ENCODE data around the gene ESYT1. TPM values are rescaled to one million over a fixed set of nuclear protein-coding genes. Genes with fewer than 3 reads are reported as not detected.

Gene ESYT1
- polyA plus RNA-seq, 1 donor from 2014 or later: 19.6 TPM

DNA sequence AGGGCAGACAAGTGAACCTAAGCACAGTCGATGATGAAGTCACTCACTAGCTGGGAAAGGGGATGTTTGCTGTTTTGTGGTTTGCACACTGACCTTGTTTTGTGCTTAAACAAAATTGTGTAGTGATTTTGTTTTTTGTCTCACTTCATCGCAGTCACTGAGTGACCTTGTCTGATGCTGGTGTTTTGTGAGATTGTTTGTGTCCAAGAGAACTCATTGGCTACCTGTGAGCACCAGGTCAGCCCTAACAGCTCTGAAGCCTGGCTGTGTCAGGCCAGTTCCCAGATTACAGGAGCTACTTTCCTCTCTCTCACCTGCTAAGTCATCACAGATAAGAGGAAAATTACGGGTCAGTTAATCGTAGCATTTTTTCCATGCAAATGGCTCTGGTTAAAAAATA is 3.9 kb upstream of the ESYT1 start:
- no peaks in the 10 kb centered on the region for H3K9me3 ChIP-seq (ENCODE audit: low read length)
- no peak overlapping the region for H3K27ac ChIP-seq (ENCODE audit: low read length)
- no peak overlapping the region for H3K4me2 ChIP-seq (ENCODE audit: low read length)
- H3K36me3 ChIP-seq (ENCODE audit: insufficient read depth, low read length): no peaks in the 10 kb centered on the region
- no peak overlapping the region for H2AFZ ChIP-seq (ENCODE audit: low read depth, low read length)
- H3K9ac ChIP-seq (ENCODE audit: low read length): no peak overlapping the region
- TF ChIP-seq, protein P1, sequence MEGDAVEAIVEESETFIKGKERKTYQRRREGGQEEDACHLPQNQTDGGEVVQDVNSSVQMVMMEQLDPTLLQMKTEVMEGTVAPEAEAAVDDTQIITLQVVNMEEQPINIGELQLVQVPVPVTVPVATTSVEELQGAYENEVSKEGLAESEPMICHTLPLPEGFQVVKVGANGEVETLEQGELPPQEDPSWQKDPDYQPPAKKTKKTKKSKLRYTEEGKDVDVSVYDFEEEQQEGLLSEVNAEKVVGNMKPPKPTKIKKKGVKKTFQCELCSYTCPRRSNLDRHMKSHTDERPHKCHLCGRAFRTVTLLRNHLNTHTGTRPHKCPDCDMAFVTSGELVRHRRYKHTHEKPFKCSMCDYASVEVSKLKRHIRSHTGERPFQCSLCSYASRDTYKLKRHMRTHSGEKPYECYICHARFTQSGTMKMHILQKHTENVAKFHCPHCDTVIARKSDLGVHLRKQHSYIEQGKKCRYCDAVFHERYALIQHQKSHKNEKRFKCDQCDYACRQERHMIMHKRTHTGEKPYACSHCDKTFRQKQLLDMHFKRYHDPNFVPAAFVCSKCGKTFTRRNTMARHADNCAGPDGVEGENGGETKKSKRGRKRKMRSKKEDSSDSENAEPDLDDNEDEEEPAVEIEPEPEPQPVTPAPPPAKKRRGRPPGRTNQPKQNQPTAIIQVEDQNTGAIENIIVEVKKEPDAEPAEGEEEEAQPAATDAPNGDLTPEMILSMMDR (IDR thresholded peaks at IDR 0.05; ENCODE audit: poor library complexity, severe bottlenecking): no peak
- TF ChIP-seq EP300 (conservative IDR thresholded peaks at IDR 0.05; ENCODE audit: poor library complexity, severe bottlenecking) (no peak), TAF1 (IDR thresholded peaks at IDR 0.05; ENCODE audit: low read depth) (no peak), RAD21 (conservative IDR thresholded peaks at IDR 0.05) (no peak), EZH2 (IDR thresholded peaks at IDR 0.05; ENCODE audit: borderline replicate concordance, insufficient read depth, low read length, poor library complexity, severe bottlenecking) (no peak), POLR2AphosphoS5 (IDR thresholded peaks at IDR 0.05) (no peak), SMC3 (conservative IDR thresholded peaks at IDR 0.05; ENCODE audit: poor library complexity) (no peak), MXI1 (conservative IDR thresholded peaks at IDR 0.05; ENCODE audit: poor library complexity, severe bottlenecking) (no peak)
- TF ChIP-seq, protein P2, sequence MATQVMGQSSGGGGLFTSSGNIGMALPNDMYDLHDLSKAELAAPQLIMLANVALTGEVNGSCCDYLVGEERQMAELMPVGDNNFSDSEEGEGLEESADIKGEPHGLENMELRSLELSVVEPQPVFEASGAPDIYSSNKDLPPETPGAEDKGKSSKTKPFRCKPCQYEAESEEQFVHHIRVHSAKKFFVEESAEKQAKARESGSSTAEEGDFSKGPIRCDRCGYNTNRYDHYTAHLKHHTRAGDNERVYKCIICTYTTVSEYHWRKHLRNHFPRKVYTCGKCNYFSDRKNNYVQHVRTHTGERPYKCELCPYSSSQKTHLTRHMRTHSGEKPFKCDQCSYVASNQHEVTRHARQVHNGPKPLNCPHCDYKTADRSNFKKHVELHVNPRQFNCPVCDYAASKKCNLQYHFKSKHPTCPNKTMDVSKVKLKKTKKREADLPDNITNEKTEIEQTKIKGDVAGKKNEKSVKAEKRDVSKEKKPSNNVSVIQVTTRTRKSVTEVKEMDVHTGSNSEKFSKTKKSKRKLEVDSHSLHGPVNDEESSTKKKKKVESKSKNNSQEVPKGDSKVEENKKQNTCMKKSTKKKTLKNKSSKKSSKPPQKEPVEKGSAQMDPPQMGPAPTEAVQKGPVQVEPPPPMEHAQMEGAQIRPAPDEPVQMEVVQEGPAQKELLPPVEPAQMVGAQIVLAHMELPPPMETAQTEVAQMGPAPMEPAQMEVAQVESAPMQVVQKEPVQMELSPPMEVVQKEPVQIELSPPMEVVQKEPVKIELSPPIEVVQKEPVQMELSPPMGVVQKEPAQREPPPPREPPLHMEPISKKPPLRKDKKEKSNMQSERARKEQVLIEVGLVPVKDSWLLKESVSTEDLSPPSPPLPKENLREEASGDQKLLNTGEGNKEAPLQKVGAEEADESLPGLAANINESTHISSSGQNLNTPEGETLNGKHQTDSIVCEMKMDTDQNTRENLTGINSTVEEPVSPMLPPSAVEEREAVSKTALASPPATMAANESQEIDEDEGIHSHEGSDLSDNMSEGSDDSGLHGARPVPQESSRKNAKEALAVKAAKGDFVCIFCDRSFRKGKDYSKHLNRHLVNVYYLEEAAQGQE (IDR thresholded peaks at IDR 0.05; ENCODE audit: borderline replicate concordance): no peak
- no peaks in the 10 kb centered on the region for H4K20me1 ChIP-seq (ENCODE audit: insufficient read depth)
- no peaks in the 10 kb centered on the region for H3K9me2 ChIP-seq (ENCODE audit: insufficient read depth, low read length)
- H3K27me3 ChIP-seq (ENCODE audit: insufficient read depth, low read depth, low read length): no peaks in the 10 kb centered on the region
- H3K4me3 ChIP-seq (ENCODE audit: low read length): no peak overlapping the region
- H3K79me2 ChIP-seq (replicated peaks; ENCODE audit: insufficient read depth, low read length): peaks cover 11% of the 10 kb centered on the region
- H3F3A ChIP-seq (ENCODE audit: insufficient read depth, low read length, poor library complexity, severe bottlenecking): no peaks in the 10 kb centered on the region

DNA sequence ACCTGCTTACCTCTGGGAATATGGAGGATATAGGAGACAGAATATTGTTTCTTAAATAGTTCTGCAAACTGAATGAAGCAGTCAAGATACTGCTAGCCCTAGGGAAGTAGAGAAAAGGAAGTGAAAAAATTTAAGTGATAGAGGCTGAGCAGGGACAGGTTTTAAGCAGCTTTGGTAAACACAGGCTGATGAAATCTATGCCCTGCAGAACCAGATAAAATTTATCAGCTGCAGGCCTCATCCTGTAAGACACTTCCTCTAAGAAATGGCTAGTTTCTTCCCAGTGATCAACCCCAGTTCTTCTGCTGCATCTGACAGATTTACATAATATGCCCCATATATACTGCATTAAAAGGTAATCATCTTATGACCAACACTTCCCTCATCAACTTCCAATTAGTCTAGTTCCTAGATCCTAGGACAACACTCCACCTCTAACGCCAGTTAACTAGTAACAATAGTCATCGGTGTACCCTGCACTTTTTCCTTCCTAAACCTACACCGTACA is 1.3 kb upstream of the ESYT1 start:
- no peaks in the 10 kb centered on the region for H4K20me1 ChIP-seq (ENCODE audit: insufficient read depth)
- H3K27ac ChIP-seq (ENCODE audit: low read length): no peak overlapping the region
- no peaks in the 10 kb centered on the region for H3K79me2 ChIP-seq (replicated peaks; ENCODE audit: insufficient read depth, low read length)
- H3K4me3 ChIP-seq (ENCODE audit: low read length): no peak overlapping the region
- no peak overlapping the region for H3K9ac ChIP-seq (ENCODE audit: low read length)
- H3K9me3 ChIP-seq (ENCODE audit: low read length): no peaks in the 10 kb centered on the region
- TF ChIP-seq, protein P2 (IDR thresholded peaks at IDR 0.05; ENCODE audit: borderline replicate concordance): no peak
- TF ChIP-seq TAF1 (IDR thresholded peaks at IDR 0.05; ENCODE audit: low read depth) (no peak), SMC3 (conservative IDR thresholded peaks at IDR 0.05; ENCODE audit: poor library complexity) (no peak), MXI1 (conservative IDR thresholded peaks at IDR 0.05; ENCODE audit: poor library complexity, severe bottlenecking) (no peak), EP300 (conservative IDR thresholded peaks at IDR 0.05; ENCODE audit: poor library complexity, severe bottlenecking) (no peak), EZH2 (IDR thresholded peaks at IDR 0.05; ENCODE audit: borderline replicate concordance, insufficient read depth, low read length, poor library complexity, severe bottlenecking) (no peak), POLR2AphosphoS5 (IDR thresholded peaks at IDR 0.05) (no peak), RAD21 (conservative IDR thresholded peaks at IDR 0.05) (no peak)
- TF ChIP-seq, protein P1 (IDR thresholded peaks at IDR 0.05; ENCODE audit: poor library complexity, severe bottlenecking): no peak
- no peaks in the 10 kb centered on the region for H3K9me2 ChIP-seq (ENCODE audit: insufficient read depth, low read length)
- H3K27me3 ChIP-seq (ENCODE audit: insufficient read depth, low read depth, low read length): no peaks in the 10 kb centered on the region
- H3K4me2 ChIP-seq (ENCODE audit: low read length): no peak overlapping the region
- H2AFZ ChIP-seq (ENCODE audit: low read depth, low read length): no peak overlapping the region
- no peaks in the 10 kb centered on the region for H3F3A ChIP-seq (ENCODE audit: insufficient read depth, low read length, poor library complexity, severe bottlenecking)
- no peaks in the 10 kb centered on the region for H3K36me3 ChIP-seq (ENCODE audit: insufficient read depth, low read length)
